HepG2 (cell line): ENCODE data around the gene DCUN1D3. TPM values are rescaled to one million over a fixed set of nuclear protein-coding genes. Genes with fewer than 3 reads are reported as not detected.

Experiments
- ATRX ChIP-seq: sonication (generic); formaldehyde crosslinking; IDR thresholded peaks from 2 replicates; pipeline ENCODE4 v1.4.0; 2020; ENCODE audit warnings: missing genetic modification reagents, borderline replicate concordance
- FOXC1 ChIP-seq: sonication (generic); formaldehyde crosslinking; IDR thresholded peaks from 2 replicates; pipeline ENCODE4 v1.8.0; 2022; ENCODE audit warnings: mild to moderate bottlenecking, missing genetic modification reagents, borderline replicate concordance
- HDAC2 ChIP-seq: sonication (generic); formaldehyde crosslinking; IDR thresholded peaks from 2 replicates; pipeline ENCODE4 v1.4.0; 2020; ENCODE audit warnings: missing genetic modification reagents
- HHEX ChIP-seq: IDR thresholded peaks from 2 replicates; pipeline ENCODE4 v1.6.1; 2016; ENCODE audit warnings: control low read depth
- MAFG ChIP-seq: sonication (generic); formaldehyde crosslinking; IDR thresholded peaks from 2 replicates; pipeline ENCODE4 v1.5.1; 2020; ENCODE audit warnings: mild to moderate bottlenecking, missing genetic modification reagents
- MATR3 ChIP-seq: sonication (generic); formaldehyde crosslinking; IDR thresholded peaks from 2 replicates; pipeline ENCODE4 v1.4.0; 2020; ENCODE audit warnings: missing genetic modification reagents
- MTA3 ChIP-seq: sonication (generic); formaldehyde crosslinking; IDR thresholded peaks from 2 replicates; pipeline ENCODE4 v1.4.0; 2020; ENCODE audit warnings: missing genetic modification reagents
- POGZ ChIP-seq: sonication (generic); formaldehyde crosslinking; IDR thresholded peaks from 2 replicates; pipeline ENCODE4 v1.4.0; 2020; ENCODE audit warnings: mild to moderate bottlenecking, missing genetic modification reagents
- RARA ChIP-seq: IDR thresholded peaks from 2 replicates; pipeline ENCODE4 v1.6.1; 2016; ENCODE audit warnings: missing genetic modification reagents, missing compliant biosample characterization
- RELA ChIP-seq: sonication (generic); formaldehyde crosslinking; IDR thresholded peaks from 2 replicates; pipeline ENCODE4 v1.4.0; 2020; ENCODE audit warnings: missing genetic modification reagents
- RXRA ChIP-seq: sonication (generic); formaldehyde crosslinking; IDR thresholded peaks from 2 replicates; pipeline ENCODE4 v1.5.1; 2020; ENCODE audit warnings: missing genetic modification reagents
- RXRB ChIP-seq: IDR thresholded peaks from 2 replicates; pipeline ENCODE4 v1.6.1; 2016; ENCODE audit warnings: borderline replicate concordance, missing genetic modification reagents, missing compliant biosample characterization
- SPEN ChIP-seq: sonication (generic); formaldehyde crosslinking; IDR thresholded peaks from 2 replicates; pipeline ENCODE4 v1.5.1; 2020; ENCODE audit warnings: low read depth, mild to moderate bottlenecking, missing genetic modification reagents
- ZFP62 ChIP-seq: sonication (generic); formaldehyde crosslinking; IDR thresholded peaks from 2 replicates; pipeline ENCODE4 v1.4.0; 2020; ENCODE audit warnings: missing genetic modification reagents
- ZNF20 ChIP-seq: sonication (generic); formaldehyde crosslinking; IDR thresholded peaks from 2 replicates; pipeline ENCODE4 v1.4.0; 2020; ENCODE audit warnings: mild to moderate bottlenecking, moderate library complexity, missing genetic modification reagents
- ZNF317 ChIP-seq: sonication (generic); formaldehyde crosslinking; IDR thresholded peaks from 2 replicates; pipeline ENCODE4 v1.5.0; 2020; ENCODE audit warnings: mild to moderate bottlenecking, missing genetic modification reagents
- ZNF609 ChIP-seq: sonication (generic); formaldehyde crosslinking; IDR thresholded peaks from 2 replicates; pipeline ENCODE4 v1.4.0; 2020; ENCODE audit warnings: mild to moderate bottlenecking, missing genetic modification reagents, borderline replicate concordance
- ZNF784 ChIP-seq: sonication (generic); formaldehyde crosslinking; IDR thresholded peaks from 2 replicates; pipeline ENCODE4 v1.5.1; 2020; ENCODE audit warnings: missing genetic modification reagents, mild to moderate bottlenecking, borderline replicate concordance
- ZNF883 ChIP-seq: sonication (generic); formaldehyde crosslinking; IDR thresholded peaks from 2 replicates; pipeline ENCODE4 v1.5.1; 2020; ENCODE audit warnings: mild to moderate bottlenecking, missing genetic modification reagents; ENCODE audit errors: not compliant biosample characterization
- polyA plus RNA-seq, 8 experiments: library from polyadenylated mRNA; depleted of rRNA in 3 of 8; stranded (reverse) in 7 of 8; unstranded in 1 of 8; fragments of >200 nt; fragmentation: Illumina TruSeq in 4 of 8; extraction: Trizol in 4 of 8; gene quantifications; 2 replicates each; pipeline versions ENCODE4 v1.2.1 to v1.2.3, GENCODE V29; 2011 to 2016; ENCODE audit warnings: low read depth in 4 of 8, missing spikeins in 1 of 8, mixed read lengths in 1 of 8; ENCODE audit not compliant: insufficient read depth in 1 of 8
- total RNA-seq, 5 experiments: library from RNA; depleted of rRNA; stranded (reverse); fragments of >200 nt; fragmentation: Illumina TruSeq; extraction: Trizol; gene quantifications; 2 replicates each; pipeline ENCODE4 v1.2.3, GENCODE V29; 2016; ENCODE audit warnings: low read depth in 1 of 5
- TF ChIP-seq, protein P1 (sequence below): IDR thresholded peaks from 2 replicates; pipeline ENCODE4 v1.6.1; 2016; ENCODE audit warnings: low read depth
- TF ChIP-seq, protein P2 (sequence below): sonication (generic); formaldehyde crosslinking; IDR thresholded peaks from 2 replicates; pipeline ENCODE4 v1.8.1; 2023; ENCODE audit warnings: mild to moderate bottlenecking, missing genetic modification reagents
- TF ChIP-seq, protein P3 (sequence below): sonication (generic); formaldehyde crosslinking; IDR thresholded peaks from 2 replicates; pipeline ENCODE4 v1.4.0; 2020; ENCODE audit warnings: missing genetic modification reagents

DCUN1D3 gene
- total and polyA plus RNA-seq, 2 of the 13 experiments (the other 11 are each of a cell fraction or from before 2014, with no cell fraction given): 5.0 to 19.3 TPM

- TF ChIP-seq ZNF609 (CRISPR knock-in tag) (no peak), RXRB (CRISPR knock-in tag) (peak; percentile 43; the same call in 1 of the 2 replicates), SPEN (CRISPR knock-in tag) (peak; percentile 71; the same call in 1 of the 2 replicates), FOXC1 (no peak), RELA (CRISPR knock-in tag) (no peak), RARA (CRISPR knock-in tag) (no peak), MATR3 (no peak), ZNF317 (CRISPR knock-in tag) (no peak), ZFP62 (CRISPR knock-in tag) (no peak), HDAC2 (CRISPR knock-in tag) (peak; percentile 49; the same call in 1 of the 2 replicates), MAFG (CRISPR knock-in tag) (no peak), ZNF883 (CRISPR knock-in tag) (peak; percentile 71), HHEX (CRISPR knock-in tag) (no peak), ZNF20 (CRISPR knock-in tag) (no peak), RXRA (CRISPR knock-in tag) (peak; percentile 44; the same call in 1 of the 2 replicates), ZNF784 (CRISPR knock-in tag) (0 out of 2 replicates have a peak, but pooled peaks have one; percentile 27), MTA3 (CRISPR knock-in tag) (no peak), ATRX (no peak), POGZ (CRISPR knock-in tag) (peak; percentile 61)
- TF ChIP-seq, protein P1, sequence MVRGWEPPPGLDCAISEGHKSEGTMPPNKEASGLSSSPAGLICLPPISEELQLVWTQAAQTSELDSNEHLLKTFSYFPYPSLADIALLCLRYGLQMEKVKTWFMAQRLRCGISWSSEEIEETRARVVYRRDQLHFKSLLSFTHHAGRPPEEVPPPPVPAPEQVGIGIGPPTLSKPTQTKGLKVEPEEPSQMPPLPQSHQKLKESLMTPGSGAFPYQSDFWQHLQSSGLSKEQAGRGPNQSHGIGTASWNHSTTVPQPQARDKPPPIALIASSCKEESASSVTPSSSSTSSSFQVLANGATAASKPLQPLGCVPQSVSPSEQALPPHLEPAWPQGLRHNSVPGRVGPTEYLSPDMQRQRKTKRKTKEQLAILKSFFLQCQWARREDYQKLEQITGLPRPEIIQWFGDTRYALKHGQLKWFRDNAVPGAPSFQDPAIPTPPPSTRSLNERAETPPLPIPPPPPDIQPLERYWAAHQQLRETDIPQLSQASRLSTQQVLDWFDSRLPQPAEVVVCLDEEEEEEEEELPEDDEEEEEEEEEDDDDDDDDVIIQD (CRISPR knock-in tag): peak; percentile 54; the same call in 1 of the 2 replicates
- TF ChIP-seq, protein P2, sequence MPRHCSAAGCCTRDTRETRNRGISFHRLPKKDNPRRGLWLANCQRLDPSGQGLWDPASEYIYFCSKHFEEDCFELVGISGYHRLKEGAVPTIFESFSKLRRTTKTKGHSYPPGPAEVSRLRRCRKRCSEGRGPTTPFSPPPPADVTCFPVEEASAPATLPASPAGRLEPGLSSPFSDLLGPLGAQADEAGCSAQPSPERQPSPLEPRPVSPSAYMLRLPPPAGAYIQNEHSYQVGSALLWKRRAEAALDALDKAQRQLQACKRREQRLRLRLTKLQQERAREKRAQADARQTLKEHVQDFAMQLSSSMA (CRISPR knock-in tag): 0 out of 2 replicates have a peak, but pooled peaks have one; percentile 23
- TF ChIP-seq, protein P3, sequence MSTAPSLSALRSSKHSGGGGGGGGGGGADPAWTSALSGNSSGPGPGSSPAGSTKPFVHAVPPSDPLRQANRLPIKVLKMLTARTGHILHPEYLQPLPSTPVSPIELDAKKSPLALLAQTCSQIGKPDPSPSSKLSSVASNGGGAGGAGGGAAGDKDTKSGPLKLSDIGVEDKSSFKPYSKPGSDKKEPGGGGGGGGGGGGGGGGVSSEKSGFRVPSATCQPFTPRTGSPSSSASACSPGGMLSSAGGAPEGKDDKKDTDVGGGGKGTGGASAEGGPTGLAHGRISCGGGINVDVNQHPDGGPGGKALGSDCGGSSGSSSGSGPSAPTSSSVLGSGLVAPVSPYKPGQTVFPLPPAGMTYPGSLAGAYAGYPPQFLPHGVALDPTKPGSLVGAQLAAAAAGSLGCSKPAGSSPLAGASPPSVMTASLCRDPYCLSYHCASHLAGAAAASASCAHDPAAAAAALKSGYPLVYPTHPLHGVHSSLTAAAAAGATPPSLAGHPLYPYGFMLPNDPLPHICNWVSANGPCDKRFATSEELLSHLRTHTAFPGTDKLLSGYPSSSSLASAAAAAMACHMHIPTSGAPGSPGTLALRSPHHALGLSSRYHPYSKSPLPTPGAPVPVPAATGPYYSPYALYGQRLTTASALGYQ (CRISPR knock-in tag): no peak
Measured at GRCh38 chr16:20868890-20869289, 31.3 kb downstream of the DCUN1D3 start (continued).
